ENCODE data around the gene RPTOR. TPM values are rescaled to one million over a fixed set of nuclear protein-coding genes. Genes with fewer than 3 reads are reported as not detected.

The RPTOR gene
- total and polyA plus RNA-seq, 2 donors (not counting 3 experiments of a cell fraction or from before 2014, with no cell fraction given): 10.7 to 41.8 TPM

DNA sequence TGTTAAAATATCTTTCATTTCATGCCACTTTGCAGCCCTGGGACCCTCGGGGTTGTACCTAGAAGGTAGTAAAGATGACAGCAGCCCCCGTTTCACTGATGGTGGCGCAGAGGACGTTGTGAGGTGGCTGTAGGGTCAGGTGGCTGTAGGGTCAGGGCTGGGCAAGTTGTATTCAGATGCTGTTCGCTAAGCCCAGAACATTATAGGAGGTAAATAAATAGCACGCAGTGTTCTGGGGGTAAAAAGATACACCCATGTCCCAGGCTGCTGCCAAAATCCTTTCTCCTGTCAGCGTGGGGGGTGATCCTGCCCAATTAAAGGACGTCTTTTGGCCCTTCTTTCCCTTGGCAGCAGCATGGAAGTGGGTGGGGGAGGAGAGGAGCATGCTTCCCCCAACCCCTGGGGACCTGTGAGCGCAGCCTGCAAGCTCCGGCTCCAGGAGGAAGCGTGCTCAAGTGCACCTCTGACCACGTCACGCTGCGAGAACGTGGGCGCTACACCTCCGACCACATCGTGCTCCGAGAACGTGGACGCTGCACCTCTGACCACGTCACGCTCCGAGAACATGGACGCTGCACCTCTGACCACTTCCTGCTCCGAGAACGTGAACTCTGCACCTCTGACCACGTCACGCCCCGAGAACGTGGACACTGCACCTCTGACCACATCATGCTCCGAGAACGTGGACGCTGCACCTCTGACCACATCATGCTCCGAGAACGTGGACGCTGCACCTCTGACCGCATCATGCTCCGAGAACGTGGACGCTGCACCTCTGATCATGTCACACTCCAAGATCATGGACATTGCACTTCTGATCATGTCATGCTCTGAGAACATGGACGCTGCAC, 182.1 kb downstream of the RPTOR start:
- no peaks in the 10 kb centered on the region for H4K20me1 ChIP-seq (replicated peaks; ENCODE audit: control insufficient read depth, extremely low read depth, insufficient read depth, low read length)
- no peaks in the 10 kb centered on the region for H3K9me3 ChIP-seq (replicated peaks; ENCODE audit: control insufficient read depth, insufficient read depth, low read length)
- DNase-seq (ENCODE audit: low read depth, low spot score) (no peak), FAIRE-seq (no peak)
- no peak overlapping the region for H3K4me3 ChIP-seq (replicated peaks in 1 of 3; ENCODE audit: insufficient read depth in 1 of 3, low read depth in 1 of 3, low read length in 3 of 3)
- H2AFZ ChIP-seq (ENCODE audit: low read depth, low read length): no peak overlapping the region
- no peaks in the 10 kb centered on the region for H3K27me3 ChIP-seq (ENCODE audit: control insufficient read depth in 2 of 2, insufficient read depth in 2 of 2, low read length in 2 of 2)
- TF ChIP-seq CTCF (IDR thresholded peaks at IDR 0.05; ENCODE audit: extremely low read depth in 1 of 2, insufficient read depth in 1 of 2, low read depth in 1 of 2, low read length in 2 of 2) (no peak), MYC (IDR thresholded peaks at IDR 0.05; ENCODE audit: low read depth, low read length) (no peak), POLR2A (IDR thresholded peaks at IDR 0.05; ENCODE audit: low read depth, low read length) (no peak), POLR2AphosphoS5 (IDR thresholded peaks at IDR 0.05; ENCODE audit: insufficient read depth, low read depth, low read length) (no peak), GATA2 (IDR thresholded peaks at IDR 0.05; ENCODE audit: insufficient read depth, insufficient read length, low read depth, low read length) (no peak), FOS (IDR thresholded peaks at IDR 0.05; ENCODE audit: borderline replicate concordance, insufficient read depth, low read length) (no peak), JUN (IDR thresholded peaks at IDR 0.05; ENCODE audit: borderline replicate concordance, insufficient read depth, insufficient read length, low read depth) (no peak), EZH2 (IDR thresholded peaks at IDR 0.05; ENCODE audit: borderline replicate concordance, low read depth, low read length, severe bottlenecking) (no peak)
- TF ChIP-seq, protein P1, sequence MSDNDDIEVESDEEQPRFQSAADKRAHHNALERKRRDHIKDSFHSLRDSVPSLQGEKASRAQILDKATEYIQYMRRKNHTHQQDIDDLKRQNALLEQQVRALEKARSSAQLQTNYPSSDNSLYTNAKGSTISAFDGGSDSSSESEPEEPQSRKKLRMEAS (IDR thresholded peaks at IDR 0.05; ENCODE audit: insufficient read depth, insufficient read length): no peak
- H3K4me2 ChIP-seq (ENCODE audit: insufficient read depth, low read length): no peak overlapping the region
- ChIA-PET CTCF (no interaction called here), POLR2A (no interaction called here)
- no TSS peak for BruUV-seq (replicated peaks)
- no peaks in the 10 kb centered on the region for H3K9me1 ChIP-seq (replicated peaks; ENCODE audit: control insufficient read depth, extremely low read depth, insufficient read depth, low read length)
- dilution Hi-C loops (cut with MboI; ENCODE audit: extremely low pct_ligation_motif_present, low sequenced_read_pairs) (no loop called here), intact Hi-C loops (cut with micrococcal nuclease) (no loop called here)
- no peak overlapping the region for H3K9ac ChIP-seq (replicated peaks; ENCODE audit: extremely low read depth, insufficient read depth, low read length)
- no peaks in the 10 kb centered on the region for H3K4me1 ChIP-seq (ENCODE audit: control insufficient read depth, extremely low read depth, insufficient read depth, low read length)
- no peak overlapping the region for H3K27ac ChIP-seq (ENCODE audit: insufficient read depth, low read depth, low read length)
- H3K79me2 ChIP-seq (ENCODE audit: control insufficient read depth, insufficient read depth, low read length): no peaks in the 10 kb centered on the region
- H3K36me3 ChIP-seq (ENCODE audit: control insufficient read depth in 2 of 2, extremely low read depth in 1 of 2, insufficient read depth in 2 of 2, low read length in 2 of 2): no peaks in the 10 kb centered on the region

Measured in endothelial cell of umbilical vein (primary cell).